HG03175 (cell line): ENCODE measurements around the gene IER5.

ENCODE experiments used
- ATAC-seq: cut with Tn5 transposase; IDR thresholded peaks from one replicate; pipeline ENCODE4 v1.9.1; 2021; ENCODE audit warnings: mild to moderate bottlenecking, moderate library complexity; ENCODE audit not compliant: unreplicated experiment

Gene IER5

GRCh38 chr1:181076852-181077251 lies 11.6 kb upstream of the IER5 start:
- no peak for ATAC-seq

- no peak for ATAC-seq
Measured at GRCh38 chr1:181077576-181078242, 10.8 kb upstream of the IER5 start.

- ATAC-seq = no peak
Measured at GRCh38 chr1:181079382-181079781, 9.1 kb upstream of the IER5 start.

- no peak for ATAC-seq
Measured at GRCh38 chr1:181079920-181080319, 8.6 kb upstream of the IER5 start.

- ATAC-seq = no peak
Measured at GRCh38 chr1:181080556-181080955, 7.9 kb upstream of the IER5 start.

GRCh38 chr1:181081395-181081794 lies 7.1 kb upstream of the IER5 start:
- no peak for ATAC-seq

- peak; percentile 35 for ATAC-seq
Measured at GRCh38 chr1:181083842-181084605, 4.5 kb upstream of the IER5 start.

GRCh38 chr1:181084606-181084969 lies 3.9 kb upstream of the IER5 start:
- no peak for ATAC-seq

GRCh38 chr1:181086091-181086490 lies 2.4 kb upstream of the IER5 start:
- ATAC-seq = no peak

GRCh38 chr1:181086926-181087325 lies 1.6 kb upstream of the IER5 start:
- ATAC-seq = no peak

GRCh38 chr1:181087400-181087901 lies 1.0 kb upstream of the IER5 start:
- ATAC-seq = no peak

GRCh38 chr1:181089017-181089675 lies 646 bp downstream of the IER5 start:
- peak; percentile 15 for ATAC-seq

- peak; percentile 36 for ATAC-seq
Measured at GRCh38 chr1:181089676-181090544, 1.4 kb downstream of the IER5 start.

GRCh38 chr1:181090641-181091126 lies 2.2 kb downstream of the IER5 start:
- ATAC-seq = no peak

- ATAC-seq = no peak
Measured at GRCh38 chr1:181091309-181092040, 3.0 kb downstream of the IER5 start.

GRCh38 chr1:181092056-181092455 lies 3.6 kb downstream of the IER5 start:
- no peak for ATAC-seq

- no peak for ATAC-seq
Measured at GRCh38 chr1:181092883-181093458, 4.5 kb downstream of the IER5 start.

GRCh38 chr1:181094416-181095212 lies 6.1 kb downstream of the IER5 start:
- ATAC-seq = no peak

- no peak for ATAC-seq
Measured at GRCh38 chr1:181095260-181095659, 6.8 kb downstream of the IER5 start.
